ENCODE results near the gene RFTN1. TPM values are rescaled to one million over a fixed set of nuclear protein-coding genes. Genes with fewer than 3 reads are reported as not detected.

RFTN1 gene
- total and polyA plus RNA-seq, 2 donors (not counting 3 experiments of a cell fraction or from before 2014, with no cell fraction given), result 40.3 to 43.3 TPM

DNA sequence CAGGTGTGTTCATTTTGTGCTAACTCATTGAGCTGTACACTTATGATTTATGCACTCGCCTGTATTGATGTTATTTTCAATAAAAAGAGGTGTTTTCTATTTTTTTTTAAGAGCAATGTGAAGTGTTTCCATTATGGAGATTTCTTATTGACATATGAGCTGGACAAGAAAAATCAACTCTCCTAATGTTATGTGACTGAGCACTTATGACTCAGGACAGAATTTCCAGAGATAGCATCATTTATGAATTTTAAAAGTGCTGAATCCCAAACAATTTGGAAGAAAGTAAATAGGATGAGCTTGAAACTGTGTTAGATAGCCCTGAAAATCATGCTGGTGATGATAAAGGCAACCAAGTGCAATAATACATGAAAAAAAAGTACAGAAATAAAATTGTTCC lies 118.9 kb downstream of the RFTN1 start:
- CTCF ChIA-PET, result interaction anchor here (1.0 to 1.2 kb wide), 2 partner anchors 10 to 100 kb away, joined by 3 read pairs; no protein-coding TSS in a partner anchor
- FAIRE-seq (no peak), DNase-seq (ENCODE audit: low read depth, low spot score) (no peak)
- TF ChIP-seq FOS (IDR thresholded peaks at IDR 0.05; ENCODE audit: borderline replicate concordance, insufficient read depth, low read length) (no peak), MYC (IDR thresholded peaks at IDR 0.05; ENCODE audit: low read depth, low read length) (no peak), POLR2AphosphoS5 (IDR thresholded peaks at IDR 0.05; ENCODE audit: insufficient read depth, low read depth, low read length) (no peak), GATA2 (IDR thresholded peaks at IDR 0.05; ENCODE audit: insufficient read depth, insufficient read length, low read depth, low read length) (no peak), MAX (IDR thresholded peaks at IDR 0.05; ENCODE audit: insufficient read depth, insufficient read length) (no peak), EZH2 (IDR thresholded peaks at IDR 0.05; ENCODE audit: borderline replicate concordance, low read depth, low read length, severe bottlenecking) (no peak), POLR2A (IDR thresholded peaks at IDR 0.05; ENCODE audit: low read depth, low read length) (no peak)
- TF ChIP-seq, protein P1, sequence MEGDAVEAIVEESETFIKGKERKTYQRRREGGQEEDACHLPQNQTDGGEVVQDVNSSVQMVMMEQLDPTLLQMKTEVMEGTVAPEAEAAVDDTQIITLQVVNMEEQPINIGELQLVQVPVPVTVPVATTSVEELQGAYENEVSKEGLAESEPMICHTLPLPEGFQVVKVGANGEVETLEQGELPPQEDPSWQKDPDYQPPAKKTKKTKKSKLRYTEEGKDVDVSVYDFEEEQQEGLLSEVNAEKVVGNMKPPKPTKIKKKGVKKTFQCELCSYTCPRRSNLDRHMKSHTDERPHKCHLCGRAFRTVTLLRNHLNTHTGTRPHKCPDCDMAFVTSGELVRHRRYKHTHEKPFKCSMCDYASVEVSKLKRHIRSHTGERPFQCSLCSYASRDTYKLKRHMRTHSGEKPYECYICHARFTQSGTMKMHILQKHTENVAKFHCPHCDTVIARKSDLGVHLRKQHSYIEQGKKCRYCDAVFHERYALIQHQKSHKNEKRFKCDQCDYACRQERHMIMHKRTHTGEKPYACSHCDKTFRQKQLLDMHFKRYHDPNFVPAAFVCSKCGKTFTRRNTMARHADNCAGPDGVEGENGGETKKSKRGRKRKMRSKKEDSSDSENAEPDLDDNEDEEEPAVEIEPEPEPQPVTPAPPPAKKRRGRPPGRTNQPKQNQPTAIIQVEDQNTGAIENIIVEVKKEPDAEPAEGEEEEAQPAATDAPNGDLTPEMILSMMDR (IDR thresholded peaks at IDR 0.05; ENCODE audit: extremely low read depth in 1 of 2, insufficient read depth in 1 of 2, low read depth in 1 of 2, low read length in 2 of 2), result no peak
- no peaks in the 10 kb centered on the region for H3K9me3 ChIP-seq (replicated peaks; ENCODE audit: control insufficient read depth, insufficient read depth, low read length)
- H3K4me1 ChIP-seq (ENCODE audit: control insufficient read depth, extremely low read depth, insufficient read depth, low read length), result no peaks in the 10 kb centered on the region
- no peaks in the 10 kb centered on the region for H4K20me1 ChIP-seq (replicated peaks; ENCODE audit: control insufficient read depth, extremely low read depth, insufficient read depth, low read length)
- intact Hi-C loops (cut with micrococcal nuclease), result no loop called here
- no peak overlapping the region for H3K4me3 ChIP-seq (replicated peaks in 1 of 3; ENCODE audit: insufficient read depth in 1 of 3, low read depth in 1 of 3, low read length in 3 of 3)
- no TSS peak for BruUV-seq (replicated peaks)
- peaks cover 2% of the 10 kb centered on the region for H3K79me2 ChIP-seq (ENCODE audit: control insufficient read depth, insufficient read depth, low read length)
- no peaks in the 10 kb centered on the region for H3K36me3 ChIP-seq (ENCODE audit: control insufficient read depth in 2 of 2, extremely low read depth in 1 of 2, insufficient read depth in 2 of 2, low read length in 2 of 2)
- H3K27ac ChIP-seq (ENCODE audit: insufficient read depth, low read depth, low read length), result no peak overlapping the region
- POLR2A ChIA-PET, result no interaction called here
- H2AFZ ChIP-seq (ENCODE audit: low read depth, low read length), result no peak overlapping the region
- no peak overlapping the region for H3K4me2 ChIP-seq (ENCODE audit: insufficient read depth, low read length)
- H3K27me3 ChIP-seq (ENCODE audit: control insufficient read depth in 2 of 2, insufficient read depth in 2 of 2, low read length in 2 of 2), result no peaks in the 10 kb centered on the region
- H3K9me1 ChIP-seq (replicated peaks; ENCODE audit: control insufficient read depth, extremely low read depth, insufficient read depth, low read length), result peaks cover 2% of the 10 kb centered on the region
- dilution Hi-C loops (cut with MboI; ENCODE audit: extremely low pct_ligation_motif_present, low sequenced_read_pairs), result no loop called here
- no peak overlapping the region for H3K9ac ChIP-seq (replicated peaks; ENCODE audit: extremely low read depth, insufficient read depth, low read length)
